GM23338 (cell line): ENCODE measurements around the gene PUM2. TPM values are rescaled to one million over a fixed set of nuclear protein-coding genes. Genes with fewer than 3 reads are reported as not detected.

ENCODE experiments used
- ATAC-seq: fragments of 200-7000 bp; cut with Tn5 transposase; 3 replicates; pipeline ENCODE4 v1.9.1; 2020
- DNase-seq: peaks from one replicate; pipeline ENCODE4 v3.0.0-alpha.2; 2015; ENCODE audit warnings: low spot score
- H2AFZ ChIP-seq: fragments of 200-600 bp; sonication (generic); 2 replicates; pipeline ENCODE4 v1.8.0; 2016; ENCODE audit warnings: antibody characterized with exemption, mild to moderate bottlenecking, moderate library complexity
- H3F3A ChIP-seq: fragments of 200-600 bp; sonication (generic); replicated peaks from 2 replicates; pipeline ENCODE4 v1.8.0; 2017; ENCODE audit warnings: antibody characterized with exemption, mixed run types, low read depth
- H3K27ac ChIP-seq: fragments of 200-600 bp; sonication (generic); 2 replicates; pipeline ENCODE4 v1.6.1; 2016; ENCODE audit warnings: low read depth
- H3K27me3 ChIP-seq: fragments of 200-600 bp; sonication (generic); 2 replicates; pipeline ENCODE4 v1.8.0; 2016; ENCODE audit warnings: mild to moderate bottlenecking, mixed run types, moderate library complexity; ENCODE audit not compliant: insufficient read depth
- H3K36me3 ChIP-seq: fragments of 200-600 bp; sonication (generic); 2 replicates; pipeline ENCODE4 v1.8.0; 2016; ENCODE audit warnings: mild to moderate bottlenecking; ENCODE audit not compliant: insufficient read depth
- H3K4me1 ChIP-seq: fragments of 200-600 bp; sonication (generic); 2 replicates; pipeline ENCODE4 v1.8.0; 2016; ENCODE audit warnings: mild to moderate bottlenecking, moderate library complexity; ENCODE audit not compliant: insufficient read depth
- H3K4me2 ChIP-seq: fragments of 200-600 bp; sonication (generic); 2 replicates; pipeline ENCODE4 v1.7.1; 2017; ENCODE audit warnings: mixed run types
- H3K4me3 ChIP-seq: fragments of 200-600 bp; sonication (generic); 2 replicates; pipeline ENCODE4 v1.6.1; 2016; ENCODE audit warnings: mixed run types
- H3K79me2 ChIP-seq: fragments of 200-600 bp; sonication (generic); replicated peaks from 2 replicates; pipeline ENCODE4 v1.8.0; 2017; ENCODE audit warnings: mild to moderate bottlenecking; ENCODE audit not compliant: insufficient read depth
- H3K9me2 ChIP-seq: fragments of 200-600 bp; sonication (generic); 2 replicates; pipeline ENCODE4 v1.8.0; 2017; ENCODE audit not compliant: insufficient read depth
- H4K20me1 ChIP-seq: fragments of 200-600 bp; sonication (generic); replicated peaks from 2 replicates; pipeline ENCODE4 v1.8.0; 2017; ENCODE audit warnings: mild to moderate bottlenecking; ENCODE audit not compliant: insufficient read depth
- H3K27ac Mint-ChIP-seq: 2 replicates; pipeline ENCODE4 v1.8.0; 2020; ENCODE audit warnings: inconsistent platforms, mild to moderate bottlenecking, moderate library complexity, mixed read lengths
- H3K27me3 Mint-ChIP-seq: 3 replicates; pipeline ENCODE4 v1.8.0; 2022; ENCODE audit warnings: low read depth, mild to moderate bottlenecking, moderate library complexity, mixed read lengths, inconsistent platforms; ENCODE audit not compliant: insufficient read depth, poor library complexity
- H3K36me3 Mint-ChIP-seq: 3 replicates; pipeline ENCODE4 v1.8.0; 2021; ENCODE audit warnings: low read depth, mild to moderate bottlenecking, inconsistent platforms, moderate library complexity, mixed read lengths
- H3K4me1 Mint-ChIP-seq: 3 replicates; pipeline ENCODE4 v1.8.0; 2020; ENCODE audit warnings: mild to moderate bottlenecking, inconsistent platforms, mixed read lengths
- H3K4me3 Mint-ChIP-seq: 3 replicates; pipeline ENCODE4 v1.8.0; 2021; ENCODE audit warnings: moderate library complexity, mild to moderate bottlenecking, inconsistent platforms, mixed read lengths
- H3K9me3 Mint-ChIP-seq: 3 replicates; pipeline ENCODE4 v1.8.0; 2020; ENCODE audit warnings: moderate library complexity, mild to moderate bottlenecking, inconsistent platforms, mixed read lengths
- CREB1 ChIP-seq: fragments of 250-450 bp; sonication (Bioruptor Pico); IDR thresholded peaks from 2 replicates; pipeline ENCODE4 v1.5.0; 2020; ENCODE audit warnings: low read depth, mild to moderate bottlenecking, moderate library complexity
- CTCF ChIP-seq, 2 experiments: fragments of 200-600 bp in 1 of 2; sonication (generic) in 1 of 2; conservative IDR thresholded peaks; 2 replicates each; pipeline versions ENCODE4 v1.5.1 to v1.6.1; 2016 to 2017; ENCODE audit warnings: antibody characterized with exemption in 2 of 2, low read depth in 2 of 2, mild to moderate bottlenecking in 2 of 2, moderate library complexity in 1 of 2
- EZH2 ChIP-seq: fragments of 200-600 bp; sonication (generic); IDR thresholded peaks from one replicate; pipeline ENCODE4 v1.8.0; 2017; ENCODE audit warnings: antibody characterized with exemption, mild to moderate bottlenecking, low read depth; ENCODE audit not compliant: unreplicated experiment
- EZH2phosphoT487 ChIP-seq: fragments of 200-600 bp; sonication (generic); IDR thresholded peaks from one replicate; pipeline ENCODE4 v1.8.1; 2018; ENCODE audit warnings: antibody characterized with exemption; ENCODE audit not compliant: unreplicated experiment
- JUNB ChIP-seq: IDR thresholded peaks from one replicate; pipeline ENCODE4 v1.6.1; 2016; ENCODE audit warnings: antibody characterized with exemption; ENCODE audit not compliant: unreplicated experiment
- NANOG ChIP-seq: IDR thresholded peaks from 2 replicates; pipeline ENCODE4 v1.6.1; 2016; ENCODE audit warnings: antibody characterized with exemption, borderline replicate concordance
- POLR2AphosphoS5 ChIP-seq: IDR thresholded peaks from 2 replicates; pipeline ENCODE4 v1.6.1; 2016; ENCODE audit warnings: antibody characterized with exemption, low read depth
- REST ChIP-seq: IDR thresholded peaks from one replicate; pipeline ENCODE4 v1.6.1; 2018; ENCODE audit warnings: antibody characterized with exemption; ENCODE audit not compliant: unreplicated experiment
- STAT1 ChIP-seq: IDR thresholded peaks from one replicate; pipeline ENCODE4 v1.6.1; 2016; ENCODE audit warnings: antibody characterized with exemption; ENCODE audit not compliant: unreplicated experiment
- ZNF114 ChIP-seq: fragments of 250-450 bp; sonication (Bioruptor Pico); IDR thresholded peaks from 2 replicates; pipeline ENCODE4 v1.5.0; 2020; ENCODE audit warnings: mild to moderate bottlenecking, moderate library complexity
- ZNF331 ChIP-seq: fragments of 250-450 bp; sonication (Bioruptor Pico); IDR thresholded peaks from 2 replicates; pipeline ENCODE4 v1.5.0; 2020; ENCODE audit warnings: low read depth, mild to moderate bottlenecking, moderate library complexity
- ZNF462 ChIP-seq: fragments of 250-450 bp; sonication (Bioruptor Pico); IDR thresholded peaks from 2 replicates; pipeline ENCODE4 v1.5.0; 2020; ENCODE audit warnings: mild to moderate bottlenecking, moderate library complexity
- polyA plus RNA-seq: library from polyadenylated mRNA; unstranded; fragments of >200 nt; fragmentation: Nextera tagmentation; extraction: Ambion mirVana; gene quantifications from 2 replicates; pipeline ENCODE4 v1.2.1, GENCODE V29; 2016
- total RNA-seq: library from RNA; depleted of rRNA; stranded (reverse); fragments of >200 nt; shearing (Covaris generic); gene quantifications from 2 replicates; pipeline ENCODE4 v1.2.3, GENCODE V29; 2014
- TF ChIP-seq, protein P1 (sequence below): IDR thresholded peaks from 2 replicates; pipeline ENCODE4 v1.6.1; 2016; ENCODE audit warnings: antibody characterized with exemption

PUM2 gene
- total and polyA plus RNA-seq, 2 experiments from 2014 or later: 29.9 to 94.1 TPM

- peaks cover 8% of the 10 kb centered on the region for H3K27me3 Mint-ChIP-seq
- Histone ChIP-seq H3K36me3 (no peaks in the 10 kb centered on the region), H3F3A (peaks cover 8% of the 10 kb centered on the region; the same call in 1 of the 2 replicates), H2AFZ (peak overlapping the region; percentile 78), H3K4me2 (peak overlapping the region; percentile 94), H3K27ac (no peak overlapping the region), H3K79me2 (peaks cover 30% of the 10 kb centered on the region), H3K27me3 (no peaks in the 10 kb centered on the region), H3K9me2 (no peaks in the 10 kb centered on the region), H4K20me1 (peaks cover 20% of the 10 kb centered on the region), H3K4me3 (peak overlapping the region; percentile 79), H3K4me1 (peaks cover 41% of the 10 kb centered on the region)
- H3K9me3 Mint-ChIP-seq: no peaks in the 10 kb centered on the region
- ATAC-seq (no peak), DNase-seq (no peak)
- peaks cover 12% of the 10 kb centered on the region for H3K4me1 Mint-ChIP-seq
- H3K4me3 Mint-ChIP-seq: no peak overlapping the region
- H3K36me3 Mint-ChIP-seq: peaks cover 11% of the 10 kb centered on the region
- TF ChIP-seq CTCF (conservative IDR thresholded peaks at IDR 0.05; ENCODE audit: low read depth in 2 of 2) (no peak), POLR2AphosphoS5 (no peak), EZH2phosphoT487 (no peak), STAT1 (no peak), EZH2 (no peak), JUNB (no peak), REST (no peak), NANOG (no peak), ZNF462 (CRISPR knock-in tag) (no peak), ZNF331 (CRISPR knock-in tag) (no peak), CREB1 (CRISPR knock-in tag) (no peak), ZNF114 (CRISPR knock-in tag) (no peak)
- TF ChIP-seq, protein P1, sequence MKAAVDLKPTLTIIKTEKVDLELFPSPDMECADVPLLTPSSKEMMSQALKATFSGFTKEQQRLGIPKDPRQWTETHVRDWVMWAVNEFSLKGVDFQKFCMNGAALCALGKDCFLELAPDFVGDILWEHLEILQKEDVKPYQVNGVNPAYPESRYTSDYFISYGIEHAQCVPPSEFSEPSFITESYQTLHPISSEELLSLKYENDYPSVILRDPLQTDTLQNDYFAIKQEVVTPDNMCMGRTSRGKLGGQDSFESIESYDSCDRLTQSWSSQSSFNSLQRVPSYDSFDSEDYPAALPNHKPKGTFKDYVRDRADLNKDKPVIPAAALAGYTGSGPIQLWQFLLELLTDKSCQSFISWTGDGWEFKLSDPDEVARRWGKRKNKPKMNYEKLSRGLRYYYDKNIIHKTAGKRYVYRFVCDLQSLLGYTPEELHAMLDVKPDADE: no peak
- no peak overlapping the region for H3K27ac Mint-ChIP-seq
Observed at GRCh38 chr2:20352230-20352578, 1.6 kb upstream of the PUM2 start.
